NCI-H1105 (cell line): ENCODE data around the gene AKAP5.

ENCODE experiments used
- DNase-seq: peaks from one replicate; lab custom pipeline; 2025; lab: John Stamatoyannopoulos, UW

Gene AKAP5, protein sequence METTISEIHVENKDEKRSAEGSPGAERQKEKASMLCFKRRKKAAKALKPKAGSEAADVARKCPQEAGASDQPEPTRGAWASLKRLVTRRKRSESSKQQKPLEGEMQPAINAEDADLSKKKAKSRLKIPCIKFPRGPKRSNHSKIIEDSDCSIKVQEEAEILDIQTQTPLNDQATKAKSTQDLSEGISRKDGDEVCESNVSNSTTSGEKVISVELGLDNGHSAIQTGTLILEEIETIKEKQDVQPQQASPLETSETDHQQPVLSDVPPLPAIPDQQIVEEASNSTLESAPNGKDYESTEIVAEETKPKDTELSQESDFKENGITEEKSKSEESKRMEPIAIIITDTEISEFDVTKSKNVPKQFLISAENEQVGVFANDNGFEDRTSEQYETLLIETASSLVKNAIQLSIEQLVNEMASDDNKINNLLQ

DNA sequence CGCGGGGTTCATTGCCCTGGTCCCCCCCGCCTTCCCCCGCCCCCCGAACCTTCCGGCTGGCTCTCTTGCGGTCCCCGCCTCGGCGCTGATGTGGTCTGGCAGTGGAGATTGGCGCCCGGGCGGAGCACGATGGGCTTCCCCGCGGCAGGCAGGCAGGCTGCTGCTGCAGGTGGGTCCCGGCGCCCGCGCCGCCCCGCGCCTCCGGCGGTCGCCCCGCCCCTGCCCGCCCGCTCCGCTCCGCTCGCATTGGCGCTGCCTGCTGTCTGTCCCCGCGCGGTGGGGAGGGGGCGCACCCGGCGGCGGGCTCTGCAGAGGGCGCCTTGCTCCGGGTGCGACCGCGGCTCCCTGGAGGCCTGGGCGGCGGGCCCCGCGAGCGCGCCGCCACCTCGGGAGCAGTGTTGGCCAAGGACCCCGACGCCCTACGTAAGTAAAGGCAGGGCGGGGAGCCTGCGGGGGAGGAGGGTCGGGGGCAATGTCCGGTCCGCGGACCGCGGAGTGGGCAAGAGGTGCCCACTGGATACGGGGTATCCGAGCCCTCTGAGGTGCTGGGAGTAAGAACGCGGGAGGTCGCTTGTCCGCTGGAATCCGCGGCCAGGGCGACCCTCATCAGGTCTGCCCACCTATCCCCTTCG lies at the start of gene AKAP5:
Gene AKAP5, plus strand, starts transcription at position 309 of the 632 bp plus-strand sequence. CDS start 2,896 bp downstream, outside the sequence.
- DNase-seq, result peak; percentile 88

DNA sequence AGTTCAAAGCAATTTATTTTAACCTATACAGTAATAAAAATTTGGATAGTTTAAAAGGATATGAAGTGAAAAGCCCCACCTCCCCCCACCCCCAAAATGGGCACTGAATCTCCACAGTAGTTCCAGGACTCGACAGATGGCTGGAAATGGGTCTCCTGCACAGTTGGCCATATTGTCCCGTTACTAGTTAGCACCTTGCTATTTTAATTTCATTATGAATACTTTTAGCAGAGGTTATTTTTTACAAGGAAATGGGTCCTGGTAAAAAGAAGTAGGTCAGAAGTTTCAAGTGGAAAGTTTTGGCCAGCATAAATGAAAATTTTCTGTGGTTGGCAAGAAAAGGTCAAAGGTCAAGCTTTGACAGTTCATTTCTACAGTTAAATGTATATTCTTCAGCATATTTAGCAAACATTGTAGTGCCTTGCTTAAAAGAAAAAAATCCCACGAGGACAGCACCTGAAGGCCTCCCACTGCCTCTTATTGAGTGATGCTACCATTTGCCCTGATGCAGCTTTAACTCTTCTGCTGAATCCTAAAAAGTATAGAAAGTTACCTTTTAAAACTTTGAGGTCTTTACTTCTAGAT lies 48.9 kb upstream of the AKAP5 start:
- DNase-seq, result no peak

DNA sequence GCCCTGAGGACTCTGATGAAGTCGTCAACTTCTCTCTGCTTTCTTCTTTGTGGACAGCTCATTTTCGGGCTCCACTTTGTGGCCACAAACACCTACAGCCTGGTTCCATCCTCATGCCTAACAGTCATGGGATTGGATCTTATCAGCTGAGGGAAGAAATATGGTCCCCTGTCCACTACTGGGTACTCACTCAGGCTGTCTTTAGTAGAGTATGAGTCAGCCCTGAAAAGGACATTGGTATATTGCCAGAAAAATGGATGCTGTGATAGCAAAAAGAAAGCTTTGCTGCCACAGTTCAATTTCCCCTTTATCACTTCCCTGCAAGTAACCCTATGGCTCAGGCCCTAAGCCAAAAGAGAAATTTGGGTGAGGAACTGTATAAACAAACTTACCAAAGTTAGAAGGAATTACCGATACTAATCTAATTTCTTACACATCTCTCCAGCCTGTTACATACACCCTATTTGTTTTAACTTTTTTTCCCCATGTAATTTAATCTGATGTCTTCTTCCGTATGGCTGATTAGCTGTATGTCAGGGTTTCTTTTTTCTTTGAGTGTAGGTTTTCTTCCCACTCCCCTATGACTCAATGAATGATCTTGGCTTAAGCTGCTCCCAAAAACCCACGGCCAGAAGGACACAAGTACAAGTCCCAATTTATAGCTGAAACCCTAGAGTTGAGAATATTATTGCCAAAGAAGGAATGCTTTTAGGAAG lies 48.1 kb upstream of the AKAP5 start:
- no peak for DNase-seq

DNA sequence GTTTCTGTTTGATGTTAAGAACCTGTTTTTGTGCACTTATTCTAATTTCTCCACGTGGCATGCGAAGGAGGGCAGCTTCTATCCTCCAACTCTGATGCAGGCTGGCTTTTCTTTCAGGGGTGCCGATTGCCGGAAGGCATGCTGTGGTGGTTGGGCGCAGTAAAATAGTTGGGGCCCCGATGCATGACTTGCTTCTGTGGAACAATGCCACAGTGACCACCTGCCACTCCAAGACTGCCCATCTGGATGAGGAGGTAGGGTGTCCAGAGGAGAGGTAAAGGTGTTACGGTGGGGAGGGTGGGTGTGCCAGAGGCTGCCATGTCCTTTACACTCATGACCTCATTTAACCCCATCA lies 47.6 kb upstream of the AKAP5 start:
- no peak for DNase-seq

DNA sequence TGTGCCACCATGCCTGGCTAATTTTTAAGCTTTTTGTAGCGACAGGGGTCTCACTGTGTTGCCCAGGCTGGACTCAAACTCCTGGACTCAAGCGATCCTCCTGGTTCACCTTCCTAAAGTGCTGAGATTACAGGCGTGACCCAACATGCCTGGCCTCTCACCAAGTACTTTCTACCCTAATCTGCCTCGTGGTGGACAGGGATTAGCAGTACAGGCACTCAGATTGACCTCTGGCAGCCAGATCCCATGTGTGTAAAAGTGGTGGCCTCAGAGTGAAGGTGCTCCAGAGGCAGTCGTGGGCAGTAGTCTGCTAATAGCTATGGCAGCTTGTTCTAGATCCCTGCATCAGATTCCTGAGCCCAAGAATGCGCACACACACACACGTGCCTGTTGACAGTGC lies 46.3 kb upstream of the AKAP5 start:
- no peak for DNase-seq

DNA sequence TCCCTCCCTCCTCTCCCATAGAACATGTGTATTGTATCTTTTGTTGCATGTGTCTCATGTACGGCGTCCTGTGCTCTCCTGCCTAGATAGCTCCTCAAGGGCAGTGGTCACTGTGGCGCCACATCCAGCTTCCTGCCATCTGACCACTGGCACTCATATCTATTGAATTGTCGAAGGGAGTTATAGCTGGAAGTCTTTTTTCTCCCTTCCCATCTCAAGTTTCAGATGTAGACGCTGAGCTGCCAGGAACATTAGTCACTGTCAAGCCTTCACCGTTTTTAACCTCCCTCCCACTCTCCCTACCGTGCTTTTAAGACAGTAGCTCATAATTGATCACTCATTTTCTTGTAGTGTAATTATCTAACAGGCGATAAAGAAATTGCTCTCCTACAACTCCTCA lies 44.1 kb upstream of the AKAP5 start:
- DNase-seq, result no peak

DNA sequence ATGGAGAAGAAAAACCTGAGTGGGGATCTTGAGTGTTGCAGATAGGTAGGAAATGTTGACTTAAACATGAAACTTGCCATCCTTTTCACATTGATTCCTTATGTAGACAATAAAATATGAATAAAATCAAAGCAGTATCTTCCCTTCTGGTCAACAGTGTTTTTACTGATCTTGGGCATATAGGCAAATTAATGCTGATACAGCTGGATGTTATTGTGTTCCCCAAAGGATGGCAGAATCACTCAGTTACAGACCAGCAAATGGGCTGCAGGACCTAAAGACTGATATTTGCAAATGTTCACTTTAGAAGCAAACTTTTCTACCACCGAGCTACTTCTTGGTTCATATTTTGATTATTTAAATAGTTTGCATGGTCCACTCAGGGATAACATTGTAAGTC lies 43.3 kb upstream of the AKAP5 start:
- DNase-seq, result no peak

DNA sequence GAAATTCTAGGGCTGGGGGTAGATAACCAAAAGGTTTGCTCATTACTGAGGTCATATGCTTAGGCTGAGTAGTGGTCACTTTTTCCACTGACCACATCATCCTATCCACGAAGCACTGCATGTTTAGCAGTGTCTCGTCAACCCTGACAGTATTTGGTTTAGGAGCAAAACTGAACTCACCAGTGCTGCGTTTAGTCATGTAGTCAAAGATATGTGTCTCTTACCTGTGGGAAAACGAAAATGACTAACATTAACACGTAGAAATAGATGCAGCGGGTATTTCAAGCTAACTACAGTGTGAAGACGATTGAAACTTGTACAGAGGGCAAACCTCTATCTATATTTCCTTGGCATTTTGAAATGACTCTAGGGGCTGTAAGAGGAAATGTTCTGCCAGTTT lies 42.5 kb upstream of the AKAP5 start:
- no peak for DNase-seq

DNA sequence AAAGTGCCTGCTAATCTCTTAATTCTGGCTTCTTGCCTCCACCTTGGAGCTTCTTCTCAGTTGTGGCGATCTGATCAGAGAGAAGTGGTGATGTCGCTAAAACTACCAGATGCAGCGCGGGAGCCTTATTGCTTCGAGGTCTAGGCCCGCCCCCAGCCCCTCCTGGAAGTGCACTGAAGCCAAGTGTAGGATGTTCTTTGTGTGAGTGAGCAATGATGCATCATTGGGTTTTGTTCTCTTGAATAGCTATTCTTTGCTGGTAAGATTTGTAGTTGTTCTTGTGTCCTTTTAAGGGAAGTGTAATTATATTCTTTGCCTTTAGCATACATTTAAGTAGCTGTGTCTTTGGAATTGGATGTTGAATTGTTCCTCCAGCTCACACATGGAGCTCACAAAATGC lies 41.3 kb upstream of the AKAP5 start:
- DNase-seq, result no peak

DNA sequence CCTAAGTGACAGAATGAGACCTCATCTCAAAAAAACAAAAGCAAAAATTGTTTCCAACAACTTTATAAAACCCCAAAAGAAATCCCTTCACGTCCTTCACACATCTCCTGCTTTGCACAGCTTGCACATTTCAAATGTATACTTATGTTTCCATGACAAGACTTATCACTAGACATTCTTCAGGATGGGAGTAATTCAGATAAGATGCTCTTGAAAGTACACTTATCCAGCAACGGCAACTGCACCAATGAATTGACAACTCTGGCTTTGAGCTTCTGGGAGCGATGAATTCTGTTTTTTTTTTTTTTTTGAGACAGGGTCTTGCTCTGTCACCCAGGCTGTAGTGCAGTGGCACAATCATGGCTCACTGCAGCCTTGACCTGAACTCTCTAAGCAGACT lies 30.8 kb upstream of the AKAP5 start:
- no peak for DNase-seq

DNA sequence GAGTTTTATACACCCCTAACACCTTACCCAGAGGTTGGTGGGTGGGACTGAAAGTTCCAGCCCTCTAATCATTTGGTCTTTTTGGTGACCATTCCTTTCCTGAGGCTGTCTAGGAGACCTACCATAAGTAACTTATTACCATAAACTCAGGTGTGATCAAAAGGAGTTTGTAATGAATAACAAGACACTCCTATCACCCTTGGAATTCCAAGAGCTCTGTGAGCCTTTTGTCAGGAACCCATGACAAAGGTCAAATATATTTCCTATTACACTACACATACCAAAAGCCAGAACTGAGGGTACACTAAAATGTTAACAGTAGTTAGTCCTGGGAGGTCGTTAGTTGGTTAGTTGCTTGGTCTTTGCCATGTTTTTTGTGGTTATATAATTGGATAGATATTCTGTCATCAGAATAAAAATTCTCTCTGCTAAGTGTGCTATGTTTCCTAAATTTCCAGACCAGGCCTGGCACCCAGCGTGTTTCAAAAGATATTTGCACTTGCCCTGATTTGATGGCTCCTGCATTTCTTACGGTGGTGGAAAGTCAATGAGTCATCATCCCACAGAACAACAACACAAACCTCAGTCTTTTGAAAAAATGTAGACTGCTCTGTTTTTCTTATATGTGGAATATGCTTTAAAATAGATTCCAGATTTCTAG lies 27.0 kb upstream of the AKAP5 start:
- no peak for DNase-seq

DNA sequence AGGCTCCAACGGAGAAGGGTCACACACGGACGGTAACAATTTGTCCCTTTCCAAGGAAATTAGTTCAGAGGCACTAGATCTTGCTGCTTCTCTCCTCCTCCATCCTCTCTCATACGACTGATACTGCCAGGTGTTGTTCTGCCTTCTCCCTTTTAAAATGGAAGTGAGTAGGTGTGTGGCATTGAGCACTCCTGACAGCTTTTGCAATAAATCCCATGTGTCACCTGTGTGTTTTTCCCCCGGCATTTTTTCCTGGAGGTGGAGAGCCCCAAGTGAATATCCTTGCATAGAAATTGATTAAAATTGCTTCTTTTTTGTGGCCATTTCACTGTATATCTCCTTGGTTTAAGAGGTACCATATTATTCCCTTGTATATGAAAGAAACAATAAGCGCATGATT lies 26.2 kb upstream of the AKAP5 start:
- no peak for DNase-seq

DNA sequence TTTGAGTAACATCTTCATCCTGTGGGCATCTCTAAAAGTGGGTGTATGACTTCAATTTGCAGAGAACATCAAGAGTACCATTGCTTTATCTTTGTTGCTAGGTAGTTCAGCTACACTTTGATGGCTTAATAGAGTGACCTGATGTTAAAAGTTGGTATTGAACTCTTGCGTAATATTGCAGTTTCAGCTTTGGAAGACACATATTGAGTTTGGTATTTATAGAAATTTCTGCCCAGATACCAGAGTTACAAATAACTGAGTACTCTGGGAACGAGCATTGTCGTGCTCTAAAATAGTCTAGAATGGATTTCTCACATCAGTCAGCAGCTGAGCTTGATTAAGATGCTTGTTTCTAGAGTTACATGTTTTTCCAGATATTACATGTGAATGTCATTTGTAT lies 24.8 kb upstream of the AKAP5 start:
- DNase-seq, result no peak

DNA sequence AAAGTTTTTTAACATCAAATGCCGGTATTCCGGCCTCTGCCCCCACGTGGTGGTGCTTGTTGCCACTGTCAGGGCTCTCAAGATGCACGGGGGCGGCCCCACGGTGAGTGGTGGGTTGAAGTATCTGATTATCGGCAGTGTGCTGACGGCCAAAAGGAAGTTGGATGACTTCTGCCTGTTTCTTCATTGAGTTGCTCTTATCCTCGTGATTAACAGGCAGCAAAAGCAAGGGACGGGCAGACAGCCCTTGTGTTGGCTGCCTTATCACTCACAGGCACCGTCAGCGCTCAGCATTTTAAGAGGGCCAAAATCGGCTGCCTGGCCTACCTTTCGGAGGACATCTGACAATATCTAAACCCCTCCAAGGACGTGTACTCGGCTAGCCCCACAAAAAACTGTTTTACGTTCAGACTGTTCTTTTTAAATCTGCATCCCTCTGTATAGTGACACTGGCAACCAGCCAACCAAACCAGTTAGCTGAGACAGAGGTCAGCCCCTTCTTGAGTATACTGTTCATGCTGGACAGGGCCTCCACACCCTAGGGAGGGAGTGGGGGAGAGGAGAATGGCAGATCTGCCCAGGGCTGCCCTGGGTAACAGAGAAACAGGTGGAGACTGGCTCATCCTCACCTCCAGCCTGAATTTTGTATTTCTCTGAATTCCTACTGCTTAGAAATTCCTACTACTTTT lies 22.9 kb upstream of the AKAP5 start:
- DNase-seq, result no peak

DNA sequence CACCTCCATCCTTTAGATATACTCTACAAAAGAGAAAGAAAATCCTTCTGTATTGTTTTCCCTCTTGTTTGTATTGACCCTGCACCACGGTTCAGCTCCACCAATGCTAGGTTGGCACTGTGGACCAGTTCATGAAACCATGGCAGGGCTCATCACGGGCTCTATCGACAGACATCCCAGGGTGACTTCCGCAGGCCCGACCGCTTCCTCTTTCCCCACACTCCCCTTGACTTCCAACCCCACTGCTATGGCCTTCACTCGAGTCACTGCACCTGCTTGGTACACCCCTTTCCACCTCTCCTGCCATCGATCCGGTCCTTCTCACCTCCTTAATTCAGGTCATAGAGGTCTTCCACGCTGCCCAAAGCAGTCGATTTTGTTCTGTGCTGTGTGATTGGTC lies 21.2 kb upstream of the AKAP5 start:
- DNase-seq, result no peak

DNA sequence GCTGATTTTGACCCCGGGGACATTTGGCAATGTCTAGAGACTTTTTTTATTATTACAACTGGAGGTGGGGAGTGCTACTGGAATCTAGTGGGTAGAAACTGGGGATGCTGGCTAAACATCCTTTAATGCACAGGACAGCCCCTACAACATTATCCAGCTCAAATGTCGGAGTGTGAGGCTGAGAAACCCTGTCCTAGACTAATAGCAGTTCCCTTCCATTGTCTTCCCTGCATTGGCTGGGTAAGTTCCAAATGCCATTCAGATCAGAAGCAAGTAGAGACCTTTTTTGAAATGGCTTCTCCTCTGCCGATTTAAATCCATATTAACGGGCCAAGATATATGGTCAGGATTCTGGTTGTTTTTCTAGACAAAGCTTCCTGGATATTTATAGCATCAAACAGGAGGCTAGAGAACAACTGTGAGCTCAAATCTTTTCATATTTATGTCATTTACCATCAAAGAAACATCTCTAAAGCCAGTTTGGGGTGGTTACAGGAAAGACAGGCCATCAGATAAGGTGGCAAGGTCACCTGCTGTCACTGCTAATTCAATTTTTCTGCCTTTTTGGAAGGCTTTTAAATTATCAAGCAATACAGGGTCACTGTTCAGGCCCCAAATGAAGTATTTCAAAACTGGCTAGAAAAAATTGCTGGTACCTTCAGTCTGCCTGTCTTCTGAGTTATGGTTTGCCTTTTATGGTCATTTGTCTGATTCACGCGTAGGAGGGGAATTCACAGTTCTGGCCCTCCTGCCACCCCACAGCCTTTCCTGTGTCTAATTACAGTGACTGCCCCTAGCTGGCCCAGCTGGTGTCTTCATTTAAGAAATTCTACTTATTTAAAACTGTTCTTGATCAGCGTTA lies 20.1 kb upstream of the AKAP5 start:
- DNase-seq, result no peak

DNA sequence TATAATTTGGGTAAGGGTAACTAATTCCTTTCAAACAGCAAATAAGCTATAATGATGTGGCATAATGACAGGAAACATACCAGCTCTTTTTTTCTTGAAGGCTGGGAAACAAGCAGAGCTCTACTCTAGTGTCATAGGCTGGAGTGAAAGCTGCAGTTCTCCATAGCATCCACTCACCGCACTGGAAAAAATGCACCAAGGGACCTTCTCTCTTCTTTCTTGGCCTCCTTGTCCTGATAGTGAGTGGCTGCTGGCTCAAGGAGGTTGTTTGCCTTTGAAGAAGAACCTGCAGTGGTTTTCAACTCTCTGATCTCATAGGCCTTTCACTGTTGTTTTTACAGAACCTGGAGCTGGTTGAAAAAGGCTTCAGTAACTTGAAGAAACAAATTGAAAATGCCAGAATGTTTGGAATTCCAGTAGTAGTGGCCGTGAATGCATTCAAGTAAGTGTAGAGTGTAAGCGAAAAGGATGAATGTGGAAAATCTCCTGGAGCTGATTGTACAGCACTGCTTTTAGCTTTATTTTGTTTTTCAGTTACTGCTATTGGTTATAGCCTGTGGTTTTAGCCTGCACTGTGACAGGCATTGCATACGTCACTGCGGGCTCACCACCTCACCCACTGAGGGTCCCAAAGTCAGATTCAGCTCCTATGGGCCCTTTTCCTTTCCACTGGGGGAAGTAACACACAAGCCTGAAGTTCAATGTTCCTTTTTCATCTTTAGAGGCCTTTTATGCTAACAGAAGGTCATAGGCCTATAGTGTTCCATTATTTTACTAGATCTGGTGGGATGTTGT lies 17.2 kb upstream of the AKAP5 start:
- DNase-seq, result no peak

DNA sequence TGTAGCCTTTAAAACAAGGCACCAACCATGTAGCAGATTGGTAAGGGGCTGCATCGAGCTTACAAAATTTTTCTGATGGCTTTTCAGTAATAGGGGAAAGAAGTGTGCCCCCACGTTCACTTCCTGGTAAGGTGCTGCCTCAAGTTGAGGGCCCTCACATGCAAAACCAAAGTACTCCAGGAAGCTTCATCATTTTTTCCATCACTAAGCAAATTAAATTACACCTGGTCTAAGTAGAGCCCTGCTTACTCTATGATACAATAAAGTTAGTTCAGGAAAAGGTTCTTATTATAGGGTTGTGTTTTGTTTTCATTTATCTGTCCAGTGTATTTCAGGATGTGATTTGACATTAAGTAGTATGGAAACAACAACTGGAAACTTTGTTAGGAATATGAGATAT lies 15.0 kb upstream of the AKAP5 start:
- no peak for DNase-seq

DNA sequence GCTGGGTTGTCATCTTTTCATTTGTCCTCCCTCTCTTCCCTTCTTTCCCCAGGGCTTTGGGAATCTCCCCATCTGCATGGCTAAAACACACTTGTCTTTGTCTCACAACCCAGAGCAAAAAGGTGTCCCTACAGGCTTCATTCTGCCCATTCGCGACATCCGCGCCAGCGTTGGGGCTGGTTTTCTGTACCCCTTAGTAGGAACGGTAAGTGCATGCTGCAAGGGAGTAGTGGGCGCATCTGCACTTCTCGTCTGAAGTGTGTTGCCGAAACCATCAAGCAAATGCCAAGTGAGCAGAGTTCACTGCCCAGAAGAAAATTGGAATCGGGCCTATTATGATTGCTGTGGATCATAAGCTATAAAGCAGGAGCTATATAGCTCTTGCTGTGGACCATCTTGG lies 10.6 kb upstream of the AKAP5 start:
- no peak for DNase-seq
